Myocyte (in vitro differentiated cells): ENCODE results near the gene ZNF280C. TPM values are rescaled to one million over a fixed set of nuclear protein-coding genes. Genes with fewer than 3 reads are reported as not detected.

Experiments used
- total RNA-seq: library from RNA; depleted of rRNA; stranded (reverse); fragments of >200 nt; gene quantifications from 2 replicates; pipeline ENCODE4 v1.2.3, GENCODE V29; 2014

Gene ZNF280C
- total RNA-seq, 1 donor from 2014 or later = 8.7 TPM

Other genes with a start within 250 kb of the ZNF280C start
- gene ELF4, start 158.4 kb downstream of the ZNF280C start, total RNA-seq = 7.6 and 9.2 TPM in 2 replicates
- 22.7 and 23.5 TPM in 2 replicates for gene AIFM1, start 103.1 kb downstream of the ZNF280C start, total RNA-seq
- 0.29 TPM in 1 of 2 replicates, not detected in the other for gene RAB33A, start 96.9 kb downstream of the ZNF280C start, total RNA-seq
- gene SLC25A14, start 71.0 kb upstream of the ZNF280C start, total RNA-seq = 12.8 and 24.0 TPM in 2 replicates
- not detected in 2 replicates for gene GPR119, start 116.8 kb upstream of the ZNF280C start, total RNA-seq
- gene RBMX2, start 133.1 kb upstream of the ZNF280C start, total RNA-seq = 18.7 and 21.8 TPM in 2 replicates